OCI-LY1 (cell line): ENCODE measurements around the gene ZBTB21.

Experiments
- H2AFZ ChIP-seq: fragments of 200-600 bp; sonication (generic), shearing (Covaris generic); 2 replicates; pipeline ENCODE4 v1.6.0; 2014; ENCODE audit warnings: antibody characterized with exemption, mild to moderate bottlenecking, low read length
- H3F3A ChIP-seq: fragments of 200-600 bp; sonication (generic), shearing (Covaris generic); 2 replicates; pipeline ENCODE4 v1.6.0; 2014; ENCODE audit warnings: mild to moderate bottlenecking, antibody characterized with exemption, low read length, moderate library complexity; ENCODE audit not compliant: insufficient read depth
- H3K27ac ChIP-seq: fragments of 200-600 bp; sonication (generic); 2 replicates; pipeline ENCODE4 v1.5.1; 2014; ENCODE audit warnings: low read length, mixed run types, mild to moderate bottlenecking, low read depth; ENCODE audit not compliant: poor library complexity, severe bottlenecking
- H3K27me3 ChIP-seq: fragments of 200-600 bp; sonication (generic); 2 replicates; pipeline ENCODE4 v1.6.0; 2014; ENCODE audit warnings: antibody characterized with exemption, mild to moderate bottlenecking, low read length, moderate library complexity; ENCODE audit not compliant: insufficient read depth
- H3K36me3 ChIP-seq: fragments of 200-600 bp; sonication (generic); 2 replicates; pipeline ENCODE4 v1.6.1; 2014; ENCODE audit warnings: mild to moderate bottlenecking, antibody characterized with exemption, low read length, moderate library complexity, mixed read lengths; ENCODE audit not compliant: insufficient read depth
- H3K4me1 ChIP-seq: fragments of 200-600 bp; sonication (generic); 2 replicates; pipeline ENCODE4 v1.5.1; 2014; ENCODE audit warnings: mild to moderate bottlenecking, low read length, moderate library complexity; ENCODE audit not compliant: insufficient read depth, severe bottlenecking
- H3K4me2 ChIP-seq: fragments of 200-600 bp; sonication (generic), shearing (Covaris generic); 2 replicates; pipeline ENCODE4 v1.6.1; 2014; ENCODE audit warnings: low read length
- H3K4me3 ChIP-seq: fragments of 200-600 bp; sonication (generic); 2 replicates; pipeline ENCODE4 v1.5.1; 2014; ENCODE audit warnings: low read length, low read depth, mild to moderate bottlenecking, mixed read lengths; ENCODE audit not compliant: poor library complexity, severe bottlenecking
- H3K79me2 ChIP-seq: fragments of 200-600 bp; shearing (Covaris generic); 2 replicates; pipeline ENCODE4 v1.6.1; 2016; ENCODE audit warnings: mixed run types, low read length, mixed read lengths; ENCODE audit not compliant: insufficient read depth
- H3K9ac ChIP-seq: fragments of 200-600 bp; sonication (generic), shearing (Covaris generic); 2 replicates; pipeline ENCODE4 v1.6.1; 2014; ENCODE audit warnings: mild to moderate bottlenecking, low read length, mixed read lengths
- H3K9me2 ChIP-seq: fragments of 200-600 bp; sonication (generic), shearing (Covaris generic); 2 replicates; pipeline ENCODE4 v1.6.1; 2014; ENCODE audit warnings: low read depth, mild to moderate bottlenecking, low read length, mixed read lengths
- H3K9me3 ChIP-seq: fragments of 200-600 bp; shearing (Covaris generic); 2 replicates; pipeline ENCODE4 v1.6.1; 2014; ENCODE audit warnings: low read length, mixed read lengths
- H4K20me1 ChIP-seq: fragments of 200-600 bp; sonication (generic), shearing (Covaris generic); 2 replicates; pipeline ENCODE4 v1.6.0; 2016; ENCODE audit warnings: mild to moderate bottlenecking, low read length; ENCODE audit not compliant: insufficient read depth
- CTCF ChIP-seq: fragments of 200-600 bp; sonication (generic), shearing (Covaris generic); IDR thresholded peaks from 2 replicates; pipeline ENCODE4 v1.5.1; 2017; ENCODE audit warnings: mild to moderate bottlenecking, antibody characterized with exemption, low read length, moderate library complexity, mixed read lengths
- EZH2 ChIP-seq: fragments of 200-600 bp; sonication (generic), shearing (Covaris generic); IDR thresholded peaks from 2 replicates; pipeline ENCODE4 v1.8.0; 2017; ENCODE audit warnings: borderline replicate concordance, mixed run types, mild to moderate bottlenecking, antibody characterized with exemption, low read length, moderate library complexity, mixed read lengths

Gene ZBTB21

DNA sequence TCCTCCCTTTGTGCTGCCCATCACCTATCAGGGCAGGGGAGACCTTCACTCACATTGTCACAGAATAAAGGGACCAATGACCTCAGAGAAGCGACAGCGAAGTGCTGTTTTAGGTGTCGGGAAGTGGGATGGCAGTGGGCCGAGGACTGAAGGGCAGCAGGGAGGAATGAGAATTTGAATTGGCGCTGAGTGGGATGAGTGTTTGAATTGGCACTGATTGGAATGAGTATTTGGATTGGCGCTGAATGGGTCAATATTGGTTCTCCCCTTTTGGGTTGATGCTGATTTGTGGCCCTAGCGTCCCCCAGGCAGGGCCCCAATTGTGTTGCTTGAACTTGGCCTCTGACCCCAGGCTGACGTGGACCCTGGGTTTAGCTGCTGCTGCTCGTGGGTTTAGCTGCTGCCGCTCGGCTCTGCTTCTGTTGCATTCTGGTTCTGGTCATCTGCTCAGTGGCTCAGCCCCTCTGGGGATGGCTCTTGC lies 48.5 kb upstream of the ZBTB21 start:
- Histone ChIP-seq H3K4me3 (no peak overlapping the region), H3K36me3 (no peaks in the 10 kb centered on the region), H3K27me3 (no peaks in the 10 kb centered on the region; the same call in 1 of the 2 replicates), H3K4me2 (no peak overlapping the region), H3K79me2 (no peaks in the 10 kb centered on the region), H3K9me2 (no peaks in the 10 kb centered on the region), H4K20me1 (no peaks in the 10 kb centered on the region), H3K9ac (no peak overlapping the region), H2AFZ (no peak overlapping the region), H3K4me1 (peaks cover 44% of the 10 kb centered on the region), H3K9me3 (no peaks in the 10 kb centered on the region), H3K27ac (no peak overlapping the region), H3F3A (no peaks in the 10 kb centered on the region)
- TF ChIP-seq CTCF (no peak), EZH2 (no peak)

DNA sequence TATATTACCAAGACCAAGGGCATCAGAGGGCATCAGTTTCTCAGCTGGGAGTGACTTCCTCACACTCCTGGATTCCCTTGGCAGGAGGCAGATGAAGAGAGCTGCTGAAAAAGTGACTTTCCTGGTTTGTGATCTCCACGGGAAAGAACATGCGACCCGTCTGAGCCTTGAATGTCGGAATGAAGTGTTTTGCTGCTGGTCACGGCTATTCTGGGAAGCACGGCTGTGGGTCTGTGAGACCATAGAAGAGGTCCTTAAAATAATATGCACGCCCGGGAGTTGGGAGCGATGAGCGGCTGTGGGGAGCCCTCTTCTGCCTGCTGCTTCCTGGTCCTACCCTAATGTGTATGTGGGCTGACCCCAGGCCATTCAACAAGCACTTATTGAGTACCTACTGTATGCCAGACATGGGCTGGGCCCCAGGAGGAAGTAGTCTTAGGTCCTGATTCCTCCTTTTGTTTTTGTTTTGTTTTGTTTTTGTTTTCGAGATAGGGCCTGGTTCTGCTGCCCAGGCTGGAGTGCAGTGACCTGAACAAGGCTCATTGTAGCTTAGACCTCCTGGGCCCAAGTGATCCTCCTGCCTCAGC lies 47.8 kb upstream of the ZBTB21 start:
- H3K27me3 ChIP-seq = no peaks in the 10 kb centered on the region; the same call in 1 of the 2 replicates
- H4K20me1 ChIP-seq = no peaks in the 10 kb centered on the region
- no peak overlapping the region for H3K9ac ChIP-seq
- no peak overlapping the region; the same call in 1 of the 2 replicates for H3K4me2 ChIP-seq
- H3K36me3 ChIP-seq = no peaks in the 10 kb centered on the region
- no peaks in the 10 kb centered on the region for H3K9me2 ChIP-seq
- H3K4me3 ChIP-seq = no peak overlapping the region
- H3K9me3 ChIP-seq = no peaks in the 10 kb centered on the region
- H3K4me1 ChIP-seq = peaks cover 37% of the 10 kb centered on the region
- H3K79me2 ChIP-seq = no peaks in the 10 kb centered on the region
- no peak overlapping the region for H2AFZ ChIP-seq
- TF ChIP-seq CTCF = no peak
- no peak for TF ChIP-seq EZH2
- no peaks in the 10 kb centered on the region for H3F3A ChIP-seq
- no peak overlapping the region for H3K27ac ChIP-seq

DNA sequence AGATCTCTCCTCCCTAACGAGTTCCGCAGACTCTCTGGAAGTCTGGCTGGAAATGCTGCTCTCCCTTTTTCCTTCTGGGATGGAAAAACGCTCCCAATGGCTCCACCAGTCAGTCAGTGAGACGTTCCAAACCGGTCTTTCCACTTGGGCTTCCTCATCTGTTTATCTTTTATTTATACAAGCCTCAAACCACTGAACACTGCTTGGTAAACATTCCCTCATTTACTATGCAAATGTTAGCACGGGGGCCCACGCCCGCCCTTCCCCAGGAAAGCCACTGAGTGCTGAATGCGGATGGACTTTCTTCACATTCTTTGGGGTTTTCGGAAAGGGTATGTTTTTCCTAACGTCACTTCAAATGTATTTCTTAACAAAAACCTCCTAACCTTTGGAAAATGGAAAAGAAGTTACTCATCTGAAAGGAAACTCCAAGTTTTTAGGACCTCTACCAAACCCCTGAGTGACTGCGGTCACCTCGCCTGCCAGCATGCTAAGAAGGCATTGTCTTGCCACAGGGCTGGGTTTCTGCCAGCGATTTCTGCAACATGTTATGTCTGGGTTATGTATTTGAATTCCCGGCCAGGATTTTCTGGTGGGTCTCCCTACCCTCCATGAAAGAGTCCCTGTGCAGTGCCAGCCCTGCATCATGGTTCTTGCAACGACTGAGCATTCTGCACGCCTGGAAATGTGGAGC lies 47.0 kb upstream of the ZBTB21 start:
- no peak for TF ChIP-seq CTCF
- TF ChIP-seq EZH2 = no peak
- Histone ChIP-seq H3K4me2 (no peak overlapping the region; the same call in 1 of the 2 replicates), H3K9me2 (no peaks in the 10 kb centered on the region), H3K4me3 (no peak overlapping the region), H3K27me3 (no peaks in the 10 kb centered on the region; the same call in 1 of the 2 replicates), H3K79me2 (no peaks in the 10 kb centered on the region), H2AFZ (no peak overlapping the region), H3K9ac (no peak overlapping the region), H3K4me1 (peaks cover 29% of the 10 kb centered on the region), H3K9me3 (no peaks in the 10 kb centered on the region), H4K20me1 (no peaks in the 10 kb centered on the region), H3K36me3 (no peaks in the 10 kb centered on the region), H3K27ac (no peak overlapping the region), H3F3A (no peaks in the 10 kb centered on the region)
